Ovary (tissue), 9 donors: Measurements from ENCODE around the gene WDR49. TPM values are rescaled to one million over a fixed set of nuclear protein-coding genes. Genes with fewer than 3 reads are reported as not detected.

ENCODE experiments used
- DNase-seq, 5 donors: peaks; one replicate each; pipeline ENCODE4 v3.0.0-alpha.2; 2019 to 2020
- H3K27ac ChIP-seq, 2 donors: fragments of 200-600 bp; one replicate each; pipeline versions ENCODE4 v1.5.1 to v1.8.0; 2019 to 2022
- H3K27me3 ChIP-seq: fragments of 200-600 bp; one replicate; pipeline ENCODE4 v1.8.0; 2022
- H3K36me3 ChIP-seq: fragments of 200-600 bp; sonication (generic); one replicate; pipeline ENCODE4 v1.5.1; 2019
- H3K4me1 ChIP-seq: one replicate; pipeline ENCODE4 v1.8.1; 2013; ENCODE audit warnings: mild to moderate bottlenecking, moderate library complexity; ENCODE audit not compliant: insufficient read depth
- H3K4me3 ChIP-seq: fragments of 200-600 bp; sonication (generic); one replicate; pipeline ENCODE4 v1.5.1; 2017
- H3K9me3 ChIP-seq, 2 donors: fragments of 200-600 bp in 1 of 2; sonication (generic) in 1 of 2; one replicate each; pipeline versions ENCODE4 v1.5.1 to v1.8.1; 2013 to 2019; ENCODE audit warnings: mild to moderate bottlenecking in 1 of 2, moderate library complexity in 1 of 2
- EP300 ChIP-seq: sonication (generic); formaldehyde crosslinking; IDR thresholded peaks from one replicate; pipeline ENCODE4 v1.6.1; 2017; ENCODE audit warnings: antibody characterized with exemption
- POLR2A ChIP-seq: fragments of 450-650 bp; IDR thresholded peaks from one replicate; pipeline ENCODE4 v1.6.1; 2017; ENCODE audit warnings: antibody characterized with exemption, mild to moderate bottlenecking, moderate library complexity
- WGBS, 3 donors: extraction: QIAGEN DNeasy Blood & Tissue Kit in 1 of 3; methylation state at CpG; one replicate each; pipeline versions ENCODE4 v1.1.5 to v1.1.7; 2013 to 2017; 5-methylcytosine and 5-hydroxymethylcytosine counted together
- intact Hi-C, 4 donors: fragments of 100-400 bp; cut with DNase I; formaldehyde crosslinking; loops; one replicate each; pipeline versions ENCODE4 v1.11.0 to v1.15.1; 2022 to 2023
- polyA plus RNA-seq, 2 donors: library from polyadenylated mRNA; stranded (reverse); fragments of 200-250 nt in 1 of 2; fragments of 350-450 nt in 1 of 2; fragmentation: Illumina TruSeq in 1 of 2; extraction: RNeasy Lipid Tissue Mini Kit (QIAGEN cat#74804) in 1 of 2; gene quantifications; one replicate each; pipeline ENCODE4 v1.2.3, GENCODE V29; 2013 to 2014
- total RNA-seq, 7 donors: library from RNA; depleted of rRNA in 2 of 7; stranded (reverse); fragments of >200 nt in 2 of 7; fragmentation: NEBNext Ultra II Directional in 3 of 7; extraction: Animal tissue kit (Norgen Biotek cat#: 25700) in 3 of 7; gene quantifications; one replicate each; pipeline versions ENCODE4 v1.1.0 to v1.2.4, GENCODE V29; 2016 to 2023
- TF ChIP-seq, protein P1 (sequence below), 3 donors: fragments of 450-650 bp in 2 of 3; fragments of 200-600 bp in 1 of 3; IDR thresholded peaks; one replicate each; pipeline versions ENCODE4 v1.5.1 to v1.8.0; 2016 to 2022; ENCODE audit warnings: antibody characterized with exemption in 3 of 3, mild to moderate bottlenecking in 1 of 3
- donor health status: DM: no; HTN: no; CAD: no; lungs with moderate emphysema.
- donor health status: DM: no; HTN: no; CAD: no.
- donor health status: Bipolar disorder and iron deficiency.
- donor health status: DM: yes; HTN: yes; CAD: no.
- donor health status: DM: no; HTN: no; CAD: no.
- donor health status: DM: yes; HTN: yes; CAD: no.

The WDR49 gene
- total and polyA plus RNA-seq, 9 donors, result 0.12 to 20.6 (median 1.0) TPM

DNA sequence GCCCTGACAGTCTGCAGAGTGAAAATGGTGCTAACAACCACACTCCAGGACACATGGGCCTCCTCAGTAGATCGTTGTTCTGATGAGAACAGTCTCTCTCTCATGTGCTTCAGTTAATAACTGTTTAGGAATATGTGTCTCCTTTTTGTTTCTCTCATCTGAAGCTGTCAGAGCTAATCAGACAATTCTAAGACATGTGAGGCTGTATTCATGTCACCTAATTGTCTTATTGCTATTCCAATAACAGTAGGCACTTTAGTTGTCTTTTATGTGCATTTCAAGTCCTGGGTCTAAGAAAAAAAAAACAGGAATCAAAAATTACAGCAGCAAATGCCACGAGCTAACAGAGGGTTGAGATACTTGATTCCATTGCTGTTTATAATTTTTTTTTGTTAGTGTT is 89.1 kb downstream of the WDR49 start:
- intact Hi-C loops, result loop anchor here in 1 of 4 donors (5.0 kb wide), 1 partner anchor 1083 kb away; no protein-coding TSS in a partner anchor
- 36 to 52% (median 45%) methylated on average over 2 of the region's 2 CpGs for WGBS, 3 donors
- no peak for TF ChIP-seq POLR2A
- TF ChIP-seq, protein P1, sequence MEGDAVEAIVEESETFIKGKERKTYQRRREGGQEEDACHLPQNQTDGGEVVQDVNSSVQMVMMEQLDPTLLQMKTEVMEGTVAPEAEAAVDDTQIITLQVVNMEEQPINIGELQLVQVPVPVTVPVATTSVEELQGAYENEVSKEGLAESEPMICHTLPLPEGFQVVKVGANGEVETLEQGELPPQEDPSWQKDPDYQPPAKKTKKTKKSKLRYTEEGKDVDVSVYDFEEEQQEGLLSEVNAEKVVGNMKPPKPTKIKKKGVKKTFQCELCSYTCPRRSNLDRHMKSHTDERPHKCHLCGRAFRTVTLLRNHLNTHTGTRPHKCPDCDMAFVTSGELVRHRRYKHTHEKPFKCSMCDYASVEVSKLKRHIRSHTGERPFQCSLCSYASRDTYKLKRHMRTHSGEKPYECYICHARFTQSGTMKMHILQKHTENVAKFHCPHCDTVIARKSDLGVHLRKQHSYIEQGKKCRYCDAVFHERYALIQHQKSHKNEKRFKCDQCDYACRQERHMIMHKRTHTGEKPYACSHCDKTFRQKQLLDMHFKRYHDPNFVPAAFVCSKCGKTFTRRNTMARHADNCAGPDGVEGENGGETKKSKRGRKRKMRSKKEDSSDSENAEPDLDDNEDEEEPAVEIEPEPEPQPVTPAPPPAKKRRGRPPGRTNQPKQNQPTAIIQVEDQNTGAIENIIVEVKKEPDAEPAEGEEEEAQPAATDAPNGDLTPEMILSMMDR (IDR thresholded peaks at IDR 0.05), result no peak
- no peak for TF ChIP-seq EP300

GRCh38 chr3:167559924-167560323 is 93.8 kb downstream of the WDR49 start:
- 93 to 97% (median 93%) methylated on average over 4 of the region's 4 CpGs for WGBS, 3 donors
- Histone ChIP-seq H3K27ac (no peak overlapping the region), H3K27me3 (no peaks in the 10 kb centered on the region), H3K36me3 (no peaks in the 10 kb centered on the region), H3K4me1 (no peaks in the 10 kb centered on the region), H3K9me3 (no peaks in the 10 kb centered on the region), H3K4me3 (no peak overlapping the region)
- no peak for DNase-seq
- intact Hi-C loops, result loop anchor here in 1 of 4 donors (5.0 kb wide), 1 partner anchor 1087 kb away; no protein-coding TSS in a partner anchor
- TF ChIP-seq POLR2A (no peak), EP300 (no peak)
- TF ChIP-seq, protein P1 (IDR thresholded peaks at IDR 0.05), result no peak

More for the DNA sequence above, 89.1 kb downstream of the WDR49 start:
- H3K36me3 ChIP-seq, result no peaks in the 10 kb centered on the region
- H3K4me1 ChIP-seq, result no peaks in the 10 kb centered on the region
- no peak overlapping the region for H3K27ac ChIP-seq
- H3K9me3 ChIP-seq, result no peaks in the 10 kb centered on the region
- no peaks in the 10 kb centered on the region for H3K27me3 ChIP-seq
- DNase-seq, result no peak
- no peak overlapping the region for H3K4me3 ChIP-seq

DNA sequence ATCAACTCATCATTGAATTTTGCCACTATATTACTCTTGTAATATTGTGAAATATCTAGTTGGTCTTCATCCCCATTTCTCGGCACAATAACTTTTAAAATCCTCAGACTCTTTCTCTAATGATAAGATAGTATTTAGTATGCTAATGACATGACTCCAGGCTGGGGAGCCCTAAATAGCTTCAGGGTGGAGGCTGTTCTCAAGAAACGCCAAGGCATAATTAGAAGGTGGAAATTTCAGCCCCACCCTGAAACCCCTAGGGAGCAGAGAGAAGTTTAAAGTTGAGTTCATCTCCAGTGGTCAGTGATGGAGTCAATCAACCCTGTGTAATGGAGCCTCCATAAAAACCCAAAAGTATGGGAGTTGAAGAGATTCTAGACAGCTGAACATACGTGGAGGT is 98.8 kb downstream of the WDR49 start:
- WGBS, 3 donors, result 68 to 70% (median 70%) methylated on average over 3 of the region's 3 CpGs
- DNase-seq, result no peak
- no peak overlapping the region for H3K4me3 ChIP-seq

DNA sequence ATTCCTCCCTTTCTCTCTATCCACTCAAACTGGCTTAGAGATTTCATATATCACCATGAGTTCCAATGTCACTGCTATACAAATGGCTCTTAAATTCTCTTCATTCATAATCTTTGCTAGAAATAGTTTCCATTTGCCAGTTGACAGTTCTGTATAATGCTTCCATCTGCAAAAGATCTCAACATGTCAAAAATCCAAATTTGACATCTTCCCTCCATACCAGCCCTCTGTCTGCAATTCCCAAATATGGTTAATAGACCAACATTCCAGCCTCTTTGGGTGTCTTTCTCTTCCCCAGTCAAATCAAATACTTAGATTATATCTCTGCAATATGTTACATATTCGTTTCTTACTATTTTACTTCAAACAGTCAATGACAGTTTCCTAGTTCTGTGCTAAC is 115.7 kb downstream of the WDR49 start:
- intact Hi-C loops, result no loop called here
- no peaks in the 10 kb centered on the region for H3K36me3 ChIP-seq
- TF ChIP-seq EP300, result no peak
- TF ChIP-seq, protein P1 (IDR thresholded peaks at IDR 0.05), result no peak
- TF ChIP-seq POLR2A, result no peak
- WGBS, 3 donors, result 52 to 58% (median 58%) methylated on average over 1 of the region's 1 CpG
- H3K27ac ChIP-seq, result no peak overlapping the region
- no peak overlapping the region for H3K4me3 ChIP-seq
- H3K9me3 ChIP-seq, result no peaks in the 10 kb centered on the region
- H3K4me1 ChIP-seq, result no peaks in the 10 kb centered on the region
- H3K27me3 ChIP-seq, result no peaks in the 10 kb centered on the region
- no peak for DNase-seq

More for the DNA sequence above, 98.8 kb downstream of the WDR49 start:
- Histone ChIP-seq H3K36me3 (no peaks in the 10 kb centered on the region), H3K9me3 (no peaks in the 10 kb centered on the region), H3K27ac (no peak overlapping the region), H3K4me1 (no peaks in the 10 kb centered on the region), H3K27me3 (no peaks in the 10 kb centered on the region)
- TF ChIP-seq, protein P1 (IDR thresholded peaks at IDR 0.05), result no peak
- TF ChIP-seq EP300 (no peak), POLR2A (no peak)
- intact Hi-C loops, result no loop called here
